ENCODE results near the gene ZNF853. TPM values are rescaled to one million over a fixed set of nuclear protein-coding genes. Genes with fewer than 3 reads are reported as not detected.

ZNF853 gene
- polyA plus RNA-seq, 1 of the 3 experiments (the other 2 are of a cell fraction), result 15.9 TPM

DNA sequence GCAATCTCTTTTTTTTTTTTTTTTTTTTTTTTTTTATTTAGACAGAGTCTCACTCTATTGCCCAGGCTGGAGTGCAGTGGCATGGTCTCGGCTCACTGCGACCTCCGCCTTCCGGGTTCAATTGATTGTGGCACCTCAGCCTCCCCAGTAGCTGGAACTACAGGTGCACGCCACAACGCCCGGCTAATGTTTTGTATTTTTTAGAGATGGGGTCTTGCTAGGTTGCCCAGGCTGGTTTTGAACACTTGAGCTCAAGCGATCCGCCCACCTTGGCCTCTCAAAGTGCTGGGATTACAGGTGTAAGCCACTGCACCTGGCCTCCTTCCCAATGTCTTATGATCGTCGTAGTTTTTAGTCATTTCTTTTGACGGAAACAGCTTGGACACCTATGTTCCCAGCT is 6.6 kb upstream of the ZNF853 start (continued):
- TF ChIP-seq, protein P1, sequence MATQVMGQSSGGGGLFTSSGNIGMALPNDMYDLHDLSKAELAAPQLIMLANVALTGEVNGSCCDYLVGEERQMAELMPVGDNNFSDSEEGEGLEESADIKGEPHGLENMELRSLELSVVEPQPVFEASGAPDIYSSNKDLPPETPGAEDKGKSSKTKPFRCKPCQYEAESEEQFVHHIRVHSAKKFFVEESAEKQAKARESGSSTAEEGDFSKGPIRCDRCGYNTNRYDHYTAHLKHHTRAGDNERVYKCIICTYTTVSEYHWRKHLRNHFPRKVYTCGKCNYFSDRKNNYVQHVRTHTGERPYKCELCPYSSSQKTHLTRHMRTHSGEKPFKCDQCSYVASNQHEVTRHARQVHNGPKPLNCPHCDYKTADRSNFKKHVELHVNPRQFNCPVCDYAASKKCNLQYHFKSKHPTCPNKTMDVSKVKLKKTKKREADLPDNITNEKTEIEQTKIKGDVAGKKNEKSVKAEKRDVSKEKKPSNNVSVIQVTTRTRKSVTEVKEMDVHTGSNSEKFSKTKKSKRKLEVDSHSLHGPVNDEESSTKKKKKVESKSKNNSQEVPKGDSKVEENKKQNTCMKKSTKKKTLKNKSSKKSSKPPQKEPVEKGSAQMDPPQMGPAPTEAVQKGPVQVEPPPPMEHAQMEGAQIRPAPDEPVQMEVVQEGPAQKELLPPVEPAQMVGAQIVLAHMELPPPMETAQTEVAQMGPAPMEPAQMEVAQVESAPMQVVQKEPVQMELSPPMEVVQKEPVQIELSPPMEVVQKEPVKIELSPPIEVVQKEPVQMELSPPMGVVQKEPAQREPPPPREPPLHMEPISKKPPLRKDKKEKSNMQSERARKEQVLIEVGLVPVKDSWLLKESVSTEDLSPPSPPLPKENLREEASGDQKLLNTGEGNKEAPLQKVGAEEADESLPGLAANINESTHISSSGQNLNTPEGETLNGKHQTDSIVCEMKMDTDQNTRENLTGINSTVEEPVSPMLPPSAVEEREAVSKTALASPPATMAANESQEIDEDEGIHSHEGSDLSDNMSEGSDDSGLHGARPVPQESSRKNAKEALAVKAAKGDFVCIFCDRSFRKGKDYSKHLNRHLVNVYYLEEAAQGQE (IDR thresholded peaks at IDR 0.05; ENCODE audit: low read depth, low read length), result no peak
- TF ChIP-seq TEAD4 (IDR thresholded peaks at IDR 0.05; ENCODE audit: borderline replicate concordance, insufficient read depth), result no peak

DNA sequence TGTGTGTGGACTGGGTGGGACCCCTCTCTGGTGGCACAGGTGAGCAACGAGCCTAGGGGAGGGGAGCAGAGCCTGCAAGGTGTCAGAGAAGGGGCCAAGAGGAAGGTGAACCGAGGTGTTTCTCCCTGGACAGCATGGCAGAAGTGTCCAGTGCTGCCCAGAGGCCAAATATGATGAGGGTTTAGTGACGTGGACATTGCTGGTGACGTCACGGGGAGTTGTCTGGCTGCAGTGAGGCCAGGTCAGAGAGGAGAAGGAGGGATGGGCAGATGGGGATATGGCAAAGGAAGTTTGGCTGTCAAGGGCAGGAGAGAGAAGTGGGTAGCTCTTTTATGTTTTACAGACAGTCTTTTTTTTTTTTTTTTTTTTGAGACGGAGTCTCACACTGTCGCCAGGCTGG is 2.6 kb upstream of the ZNF853 start:
- H3F3A ChIP-seq (replicated peaks; ENCODE audit: insufficient read depth), result peaks cover 4% of the 10 kb centered on the region
- no peak for DNase-seq
- TF ChIP-seq, protein P2, sequence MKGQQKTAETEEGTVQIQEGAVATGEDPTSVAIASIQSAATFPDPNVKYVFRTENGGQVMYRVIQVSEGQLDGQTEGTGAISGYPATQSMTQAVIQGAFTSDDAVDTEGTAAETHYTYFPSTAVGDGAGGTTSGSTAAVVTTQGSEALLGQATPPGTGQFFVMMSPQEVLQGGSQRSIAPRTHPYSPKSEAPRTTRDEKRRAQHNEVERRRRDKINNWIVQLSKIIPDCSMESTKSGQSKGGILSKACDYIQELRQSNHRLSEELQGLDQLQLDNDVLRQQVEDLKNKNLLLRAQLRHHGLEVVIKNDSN (IDR thresholded peaks at IDR 0.05; ENCODE audit: borderline replicate concordance, low read depth), result no peak
- TF ChIP-seq JUND (IDR thresholded peaks at IDR 0.05), result no peak
- TF ChIP-seq NFIC (IDR thresholded peaks at IDR 0.05; ENCODE audit: borderline replicate concordance), result no peak
- no peak for TF ChIP-seq EP300 (IDR thresholded peaks at IDR 0.05; ENCODE audit: borderline replicate concordance in 1 of 2, low read depth in 1 of 2, low read length in 1 of 2)
- TF ChIP-seq EZH2phosphoT487 (IDR thresholded peaks at IDR 0.05; ENCODE audit: borderline replicate concordance, low read depth), result no peak
- no peak for TF ChIP-seq TAF1 (IDR thresholded peaks at IDR 0.05; ENCODE audit: borderline replicate concordance, low read depth, low read length)
- TF ChIP-seq, protein P3, sequence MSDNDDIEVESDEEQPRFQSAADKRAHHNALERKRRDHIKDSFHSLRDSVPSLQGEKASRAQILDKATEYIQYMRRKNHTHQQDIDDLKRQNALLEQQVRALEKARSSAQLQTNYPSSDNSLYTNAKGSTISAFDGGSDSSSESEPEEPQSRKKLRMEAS (IDR thresholded peaks at IDR 0.05; ENCODE audit: low read depth), result no peak
- TF ChIP-seq FOXJ3 (CRISPR knock-in tag; IDR thresholded peaks at IDR 0.05), result no peak
- no peak for TF ChIP-seq MXI1 (IDR thresholded peaks at IDR 0.05; ENCODE audit: low read depth, low read length)
- TF ChIP-seq, protein P1 (IDR thresholded peaks at IDR 0.05; ENCODE audit: low read depth, low read length), result no peak
- H3K9ac ChIP-seq, result no peak overlapping the region
- H3K9me3 ChIP-seq, result no peaks in the 10 kb centered on the region
- H3K4me3 ChIP-seq (ENCODE audit: low read depth in 2 of 2, low read length in 1 of 2), result no peak overlapping the region
- no peaks in the 10 kb centered on the region for H3K27me3 ChIP-seq (ENCODE audit: insufficient read depth)
- no peaks in the 10 kb centered on the region for H3K79me2 ChIP-seq (ENCODE audit: insufficient read depth)
- H2AFZ ChIP-seq (ENCODE audit: low read depth), result no peak overlapping the region
- peaks cover 0 to 6% of the 10 kb centered on the region in 2 experiments for H3K36me3 ChIP-seq (replicated peaks in 1 of 2; ENCODE audit: control insufficient read depth in 1 of 2, insufficient read depth in 2 of 2, low read length in 1 of 2)
- H3K9me2 ChIP-seq, result no peaks in the 10 kb centered on the region
- peaks cover 0 to 13% of the 10 kb centered on the region in 2 experiments; a peak in 2 of 4 replicates for H3K4me1 ChIP-seq (ENCODE audit: control insufficient read depth in 1 of 2, insufficient read depth in 2 of 2, low read depth in 1 of 2, low read length in 1 of 2)
- H3K4me2 ChIP-seq, result no peak overlapping the region
- H4K20me1 ChIP-seq (ENCODE audit: insufficient read depth), result no peaks in the 10 kb centered on the region
- 79% methylated on average over 7 of the region's 7 CpGs for WGBS (ENCODE audit: low lambda C conversion rate)
- ChIA-PET CTCF (no interaction called here), POLR2A (no interaction called here)
- no peak overlapping the region for H3K27ac ChIP-seq (ENCODE audit: low read depth in 2 of 2, low read length in 1 of 2)
